Measurements from ENCODE around the gene TMPRSS13.
"Not testable (repeated sequence)": the region's sequence is repeated elsewhere in the genome, so short reads cannot be mapped to it uniquely, and the experiment has no call there.

The TMPRSS13 gene

GRCh38 chr11:117949062-117949461 lies 19.9 kb upstream of the TMPRSS13 start:
- Histone ChIP-seq H3K9me3 (ENCODE audit: control insufficient read depth in 1 of 2, low read length in 2 of 2) (no peaks in the 10 kb centered on the region), H3K27ac (ENCODE audit: low read length) (no peak overlapping the region), H3K36me3 (ENCODE audit: control insufficient read depth in 1 of 2, insufficient read depth in 2 of 2, low read length in 2 of 2) (no peaks in the 10 kb centered on the region), H3K27me3 (ENCODE audit: low read depth, low read length) (no peaks in the 10 kb centered on the region), H3K4me1 (ENCODE audit: control insufficient read depth in 1 of 2, insufficient read depth in 2 of 2, low read length in 2 of 2) (peaks cover 0 to 4% of the 10 kb centered on the region in 2 donors), H3K4me3 (ENCODE audit: low read depth in 1 of 2, low read length in 2 of 2) (no peak overlapping the region)

GRCh38 chr11:117948466-117948865 lies 19.3 kb upstream of the TMPRSS13 start:
- not testable (repeated sequence) for H3K4me1 ChIP-seq (ENCODE audit: control insufficient read depth in 1 of 2, insufficient read depth in 2 of 2, low read length in 2 of 2)

DNA sequence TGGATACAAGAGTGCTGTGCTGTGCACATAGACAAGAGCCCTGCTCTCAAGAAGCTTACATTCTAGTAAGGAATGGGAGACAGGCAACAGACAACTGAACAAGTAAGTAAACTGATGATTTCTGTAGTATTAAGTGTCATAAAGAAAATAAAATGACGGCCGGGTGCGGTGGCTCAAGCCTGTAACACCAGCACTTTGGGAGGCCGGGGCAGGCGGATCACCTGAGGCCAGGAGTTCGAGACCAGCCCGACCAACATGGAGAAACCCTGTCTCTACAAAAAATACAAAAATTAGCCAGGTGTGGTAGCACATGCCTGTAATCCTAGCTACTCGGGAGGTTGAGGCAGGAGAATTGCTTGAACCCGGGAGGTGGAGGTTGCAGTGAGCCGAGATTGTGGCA lies 18.5 kb upstream of the TMPRSS13 start:
- not testable (repeated sequence) for H3K9me3 ChIP-seq (ENCODE audit: control insufficient read depth in 1 of 2, low read length in 2 of 2); H3K27ac ChIP-seq (ENCODE audit: low read length); H3K4me3 ChIP-seq (ENCODE audit: low read depth in 1 of 2, low read length in 2 of 2); H3K4me1 ChIP-seq (ENCODE audit: control insufficient read depth in 1 of 2, insufficient read depth in 2 of 2, low read length in 2 of 2); H3K36me3 ChIP-seq (ENCODE audit: control insufficient read depth in 1 of 2, insufficient read depth in 2 of 2, low read length in 2 of 2); H3K27me3 ChIP-seq (ENCODE audit: low read depth, low read length)

More at GRCh38 chr11:117948466-117948865, 19.3 kb upstream of the TMPRSS13 start:
- not testable (repeated sequence) for H3K4me3 ChIP-seq (ENCODE audit: low read depth in 1 of 2, low read length in 2 of 2); H3K9me3 ChIP-seq (ENCODE audit: control insufficient read depth in 1 of 2, low read length in 2 of 2); H3K36me3 ChIP-seq (ENCODE audit: control insufficient read depth in 1 of 2, insufficient read depth in 2 of 2, low read length in 2 of 2); H3K27me3 ChIP-seq (ENCODE audit: low read depth, low read length); H3K27ac ChIP-seq (ENCODE audit: low read length)

GRCh38 chr11:117946842-117947526 lies 17.8 kb upstream of the TMPRSS13 start:
- Histone ChIP-seq H3K27me3 (ENCODE audit: low read depth, low read length) (no peaks in the 10 kb centered on the region), H3K27ac (ENCODE audit: low read length) (no peak overlapping the region), H3K36me3 (ENCODE audit: control insufficient read depth in 1 of 2, insufficient read depth in 2 of 2, low read length in 2 of 2) (no peaks in the 10 kb centered on the region), H3K4me3 (ENCODE audit: low read depth in 1 of 2, low read length in 2 of 2) (no peak overlapping the region), H3K9me3 (ENCODE audit: control insufficient read depth in 1 of 2, low read length in 2 of 2) (no peaks in the 10 kb centered on the region), H3K4me1 (ENCODE audit: control insufficient read depth in 1 of 2, insufficient read depth in 2 of 2, low read length in 2 of 2) (no peaks in the 10 kb centered on the region)

DNA sequence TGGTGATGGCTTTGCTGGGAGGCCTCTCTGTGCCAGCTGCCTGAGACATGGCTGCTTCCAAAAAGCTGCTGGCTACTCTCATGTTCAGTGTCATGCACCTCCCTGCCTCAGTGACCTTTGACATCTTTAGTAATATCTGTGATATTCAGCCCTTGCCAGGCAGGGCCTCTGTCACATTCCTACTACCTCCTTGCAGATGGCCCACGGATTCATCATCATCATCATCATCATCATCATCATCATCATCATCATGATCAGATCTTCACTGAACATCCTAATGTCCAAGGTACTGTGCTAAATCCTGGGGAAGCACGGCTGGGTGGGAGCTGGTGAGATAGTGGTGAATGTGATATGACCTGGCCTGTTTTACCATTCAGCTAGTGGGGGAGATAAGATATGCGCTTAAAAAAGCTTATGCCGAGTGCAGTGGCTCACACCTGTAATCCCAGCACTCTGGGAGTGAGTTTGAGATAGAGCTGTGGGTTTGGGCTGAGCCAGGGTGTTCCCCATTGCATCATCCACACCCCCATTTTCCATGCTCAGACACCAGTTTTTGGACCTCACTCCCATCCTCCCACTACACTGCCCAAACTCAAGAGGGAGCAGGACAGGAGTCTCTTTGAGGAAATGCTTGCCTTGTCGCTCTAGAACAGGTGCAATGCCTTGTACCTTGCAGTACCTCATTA lies 17.1 kb upstream of the TMPRSS13 start:
- Histone ChIP-seq H3K9me3 (ENCODE audit: control insufficient read depth in 1 of 2, low read length in 2 of 2) (no peaks in the 10 kb centered on the region), H3K36me3 (ENCODE audit: control insufficient read depth in 1 of 2, insufficient read depth in 2 of 2, low read length in 2 of 2) (no peaks in the 10 kb centered on the region), H3K27me3 (ENCODE audit: low read depth, low read length) (no peaks in the 10 kb centered on the region), H3K4me1 (ENCODE audit: control insufficient read depth in 1 of 2, insufficient read depth in 2 of 2, low read length in 2 of 2) (no peaks in the 10 kb centered on the region), H3K27ac (ENCODE audit: low read length) (no peak overlapping the region), H3K4me3 (ENCODE audit: low read depth in 1 of 2, low read length in 2 of 2) (no peak overlapping the region)

GRCh38 chr11:117945047-117945810 lies 16.0 kb upstream of the TMPRSS13 start:
- H3K27me3 ChIP-seq (ENCODE audit: low read depth, low read length) = no peaks in the 10 kb centered on the region
- H3K4me1 ChIP-seq (ENCODE audit: control insufficient read depth in 1 of 2, insufficient read depth in 2 of 2, low read length in 2 of 2) = no peaks in the 10 kb centered on the region
- H3K27ac ChIP-seq (ENCODE audit: low read length) = no peak overlapping the region
- no peaks in the 10 kb centered on the region for H3K36me3 ChIP-seq (ENCODE audit: control insufficient read depth in 1 of 2, insufficient read depth in 2 of 2, low read length in 2 of 2)
- no peaks in the 10 kb centered on the region for H3K9me3 ChIP-seq (ENCODE audit: control insufficient read depth in 1 of 2, low read length in 2 of 2)
- H3K4me3 ChIP-seq (ENCODE audit: low read depth in 1 of 2, low read length in 2 of 2) = no peak overlapping the region

DNA sequence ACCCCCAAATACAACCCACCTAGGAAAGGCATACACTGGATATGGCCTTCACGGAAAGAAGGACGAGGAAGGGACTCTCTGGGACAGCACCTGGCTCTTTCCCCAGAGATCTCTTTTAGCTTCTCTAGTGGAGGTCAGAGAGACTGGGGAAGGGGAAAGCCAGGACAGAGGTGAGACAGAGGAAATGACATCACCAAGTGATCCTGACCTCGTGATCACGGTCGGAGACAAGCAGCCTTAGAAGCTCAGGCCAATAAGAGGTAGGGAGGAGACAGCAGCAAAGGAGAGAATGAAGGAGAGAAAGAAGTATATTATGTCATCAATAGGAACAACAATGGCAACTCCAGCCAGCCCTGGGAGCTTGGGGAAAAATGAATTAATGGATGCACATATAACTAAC lies 15.4 kb upstream of the TMPRSS13 start:
- H3K4me1 ChIP-seq (ENCODE audit: control insufficient read depth in 1 of 2, insufficient read depth in 2 of 2, low read length in 2 of 2) = no peaks in the 10 kb centered on the region
- no peaks in the 10 kb centered on the region for H3K9me3 ChIP-seq (ENCODE audit: control insufficient read depth in 1 of 2, low read length in 2 of 2)
- no peak overlapping the region for H3K27ac ChIP-seq (ENCODE audit: low read length)
- H3K27me3 ChIP-seq (ENCODE audit: low read depth, low read length) = no peaks in the 10 kb centered on the region
- H3K4me3 ChIP-seq (ENCODE audit: low read depth in 1 of 2, low read length in 2 of 2) = no peak overlapping the region
- H3K36me3 ChIP-seq (ENCODE audit: control insufficient read depth in 1 of 2, insufficient read depth in 2 of 2, low read length in 2 of 2) = no peaks in the 10 kb centered on the region

DNA sequence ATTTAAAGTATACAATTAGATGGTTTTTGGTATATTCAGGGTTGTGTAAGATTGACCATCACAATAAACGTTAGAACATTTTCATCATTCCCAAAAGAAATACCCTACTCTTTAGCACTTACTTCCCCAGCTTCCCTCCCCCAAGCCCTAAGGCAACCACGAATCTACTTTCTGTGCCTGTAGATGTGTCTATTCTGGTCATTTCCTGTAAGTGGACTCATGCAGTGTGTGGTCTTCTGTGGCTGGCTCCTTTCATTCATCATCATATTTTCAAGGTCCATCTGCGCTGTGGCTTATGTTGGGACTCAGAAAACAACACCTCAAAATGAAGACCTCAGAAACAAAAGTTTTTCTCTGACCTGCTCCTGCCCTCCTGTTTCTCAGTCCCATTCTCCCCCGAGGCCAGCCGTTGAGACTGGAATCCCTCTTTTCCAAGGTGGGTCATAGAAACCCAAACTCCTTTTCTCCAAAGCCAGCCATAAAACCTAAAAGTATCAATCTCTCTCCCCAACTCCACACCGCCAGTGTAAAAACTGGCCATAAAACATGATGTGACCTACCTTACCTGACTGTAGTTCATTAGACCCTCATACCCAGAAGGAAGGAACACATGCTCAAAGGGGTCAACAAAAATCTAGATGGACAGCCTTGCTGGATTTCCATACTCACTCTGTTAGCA lies 12.9 kb upstream of the TMPRSS13 start:
- no peaks in the 10 kb centered on the region for H3K36me3 ChIP-seq (ENCODE audit: control insufficient read depth in 1 of 2, insufficient read depth in 2 of 2, low read length in 2 of 2)
- no peaks in the 10 kb centered on the region for H3K4me1 ChIP-seq (ENCODE audit: control insufficient read depth in 1 of 2, insufficient read depth in 2 of 2, low read length in 2 of 2)
- H3K9me3 ChIP-seq (ENCODE audit: control insufficient read depth in 1 of 2, low read length in 2 of 2) = no peaks in the 10 kb centered on the region
- no peak overlapping the region for H3K4me3 ChIP-seq (ENCODE audit: low read depth in 1 of 2, low read length in 2 of 2)
- no peak overlapping the region for H3K27ac ChIP-seq (ENCODE audit: low read length)
- no peaks in the 10 kb centered on the region for H3K27me3 ChIP-seq (ENCODE audit: low read depth, low read length)

- Histone ChIP-seq H3K4me3 (ENCODE audit: low read depth in 1 of 2, low read length in 2 of 2) (no peak overlapping the region), H3K27ac (ENCODE audit: low read length) (no peak overlapping the region), H3K27me3 (ENCODE audit: low read depth, low read length) (no peaks in the 10 kb centered on the region)
Observed at GRCh38 chr11:117941163-117941707, 12.0 kb upstream of the TMPRSS13 start.

GRCh38 chr11:117940736-117941135 lies 11.5 kb upstream of the TMPRSS13 start:
- Histone ChIP-seq H3K36me3 (ENCODE audit: control insufficient read depth in 1 of 2, insufficient read depth in 2 of 2, low read length in 2 of 2) (no peaks in the 10 kb centered on the region), H3K4me3 (ENCODE audit: low read depth in 1 of 2, low read length in 2 of 2) (no peak overlapping the region), H3K4me1 (ENCODE audit: control insufficient read depth in 1 of 2, insufficient read depth in 2 of 2, low read length in 2 of 2) (no peaks in the 10 kb centered on the region), H3K9me3 (ENCODE audit: control insufficient read depth in 1 of 2, low read length in 2 of 2) (no peaks in the 10 kb centered on the region), H3K27ac (ENCODE audit: low read length) (no peak overlapping the region), H3K27me3 (ENCODE audit: low read depth, low read length) (no peaks in the 10 kb centered on the region)

More at GRCh38 chr11:117941163-117941707, 12.0 kb upstream of the TMPRSS13 start:
- no peaks in the 10 kb centered on the region for H3K4me1 ChIP-seq (ENCODE audit: control insufficient read depth in 1 of 2, insufficient read depth in 2 of 2, low read length in 2 of 2)
- no peaks in the 10 kb centered on the region for H3K36me3 ChIP-seq (ENCODE audit: control insufficient read depth in 1 of 2, insufficient read depth in 2 of 2, low read length in 2 of 2)
- H3K9me3 ChIP-seq (ENCODE audit: control insufficient read depth in 1 of 2, low read length in 2 of 2) = no peaks in the 10 kb centered on the region

- H3K27me3 ChIP-seq (ENCODE audit: low read depth, low read length) = no peaks in the 10 kb centered on the region
- no peaks in the 10 kb centered on the region for H3K36me3 ChIP-seq (ENCODE audit: control insufficient read depth in 1 of 2, insufficient read depth in 2 of 2, low read length in 2 of 2)
- H3K27ac ChIP-seq (ENCODE audit: low read length) = no peak overlapping the region
- H3K4me1 ChIP-seq (ENCODE audit: control insufficient read depth in 1 of 2, insufficient read depth in 2 of 2, low read length in 2 of 2) = peaks cover 0 to 7% of the 10 kb centered on the region in 2 donors
- no peaks in the 10 kb centered on the region for H3K9me3 ChIP-seq (ENCODE audit: control insufficient read depth in 1 of 2, low read length in 2 of 2)
- H3K4me3 ChIP-seq (ENCODE audit: low read depth in 1 of 2, low read length in 2 of 2) = no peak overlapping the region
Observed at GRCh38 chr11:117936973-117937372, 7.8 kb upstream of the TMPRSS13 start.
